Measurements from ENCODE around the gene KIF14.

Gene KIF14

GRCh38 chr1:200620273-200621131 is at the start of gene KIF14:
TSS of gene KIF14 (minus strand) at chr1:200620751. CDS start at chr1:200618723, 2,028 bp downstream.
- DNase-seq: peak; percentile 96

- DNase-seq: peak; percentile 99
Observed at GRCh38 chr1:200669314-200670241, 49.0 kb upstream of the KIF14 start, which contains the start of gene DDX59. TSS of gene DDX59 (minus strand) at chr1:200669907. CDS start at chr1:200666740, 3,167 bp downstream.

GRCh38 chr1:200668514-200669313 is 48.2 kb upstream of the KIF14 start:
- no peak for DNase-seq

- no peak for DNase-seq
Observed at GRCh38 chr1:200666309-200666708, 45.8 kb upstream of the KIF14 start.

- no peak for DNase-seq
Observed at GRCh38 chr1:200665861-200666260, 45.3 kb upstream of the KIF14 start.

- no peak for DNase-seq
Observed at GRCh38 chr1:200660719-200661118, 40.2 kb upstream of the KIF14 start.

GRCh38 chr1:200659269-200659668 is 38.7 kb upstream of the KIF14 start:
- DNase-seq: no peak

GRCh38 chr1:200658037-200658818 is 37.7 kb upstream of the KIF14 start:
- DNase-seq: no peak

- no peak for DNase-seq
Observed at GRCh38 chr1:200654660-200655059, 34.1 kb upstream of the KIF14 start.

- DNase-seq: no peak
Observed at GRCh38 chr1:200653022-200653462, 32.5 kb upstream of the KIF14 start.

GRCh38 chr1:200652378-200652777 is 31.8 kb upstream of the KIF14 start:
- no peak for DNase-seq

- no peak for DNase-seq
Observed at GRCh38 chr1:200646515-200646914, 26.0 kb upstream of the KIF14 start.

- no peak for DNase-seq
Observed at GRCh38 chr1:200644021-200644420, 23.5 kb upstream of the KIF14 start.

GRCh38 chr1:200642481-200642880 is 21.9 kb upstream of the KIF14 start:
- DNase-seq: no peak

GRCh38 chr1:200640963-200641401 is 20.4 kb upstream of the KIF14 start:
- no peak for DNase-seq

- no peak for DNase-seq
Observed at GRCh38 chr1:200640373-200640962, 19.9 kb upstream of the KIF14 start.

- no peak for DNase-seq
Observed at GRCh38 chr1:200638073-200638472, 17.5 kb upstream of the KIF14 start.

GRCh38 chr1:200636681-200637080 is 16.1 kb upstream of the KIF14 start:
- no peak for DNase-seq

GRCh38 chr1:200634261-200635122 is 13.9 kb upstream of the KIF14 start:
- no peak for DNase-seq

GRCh38 chr1:200631375-200631774 is 10.8 kb upstream of the KIF14 start:
- DNase-seq: no peak
